GM19452 (cell line): ENCODE data around the gene GINS2.

Experiments
- ATAC-seq: cut with Tn5 transposase; IDR thresholded peaks from one replicate; pipeline ENCODE4 v1.9.1; 2021; ENCODE audit not compliant: unreplicated experiment

GINS2 gene

DNA sequence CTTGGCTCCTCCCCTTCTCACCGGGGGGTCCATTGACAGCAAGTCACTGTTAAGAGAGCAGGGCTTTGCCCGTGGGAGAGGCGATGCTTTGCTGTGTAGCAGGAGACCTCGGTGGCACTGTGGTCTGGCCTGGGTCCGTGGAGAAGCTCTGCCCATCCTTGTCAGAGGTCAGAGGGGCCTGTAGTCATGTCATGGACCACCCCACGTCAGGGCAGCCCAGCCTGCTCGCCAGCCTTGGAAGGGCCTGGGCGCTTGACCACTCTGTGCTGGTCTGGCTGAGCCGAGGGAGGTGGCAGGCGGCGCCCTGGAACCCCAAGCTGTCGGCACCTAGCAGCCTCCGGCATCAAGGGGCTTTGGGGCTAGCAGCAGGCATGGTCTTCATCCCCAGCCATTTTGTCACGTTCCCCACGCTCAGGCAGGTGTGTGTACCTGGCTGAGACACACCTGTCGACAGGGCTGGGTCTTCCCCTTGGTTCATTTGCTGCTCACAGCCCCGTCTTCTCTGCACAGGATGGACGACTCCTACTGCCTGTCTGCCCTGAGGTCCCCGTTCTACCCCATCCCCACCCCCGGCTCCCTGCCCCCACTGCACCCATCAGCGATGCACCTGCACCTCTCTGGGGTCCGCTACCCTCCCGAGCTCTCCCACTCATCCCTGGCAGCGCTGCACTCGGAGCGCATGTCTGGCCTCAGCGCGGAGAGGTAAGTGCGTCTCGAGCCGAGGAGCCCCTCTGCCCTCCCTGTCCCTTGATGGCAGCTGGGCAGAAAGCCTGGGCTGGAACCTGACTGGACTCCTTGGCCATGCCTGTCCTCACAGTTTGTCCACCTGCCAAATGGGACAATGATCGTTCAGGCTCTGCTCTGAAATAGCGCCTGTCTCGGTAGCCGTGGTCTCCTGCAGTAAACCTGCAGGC, 33.3 kb downstream of the GINS2 start:
- ATAC-seq: no peak

DNA sequence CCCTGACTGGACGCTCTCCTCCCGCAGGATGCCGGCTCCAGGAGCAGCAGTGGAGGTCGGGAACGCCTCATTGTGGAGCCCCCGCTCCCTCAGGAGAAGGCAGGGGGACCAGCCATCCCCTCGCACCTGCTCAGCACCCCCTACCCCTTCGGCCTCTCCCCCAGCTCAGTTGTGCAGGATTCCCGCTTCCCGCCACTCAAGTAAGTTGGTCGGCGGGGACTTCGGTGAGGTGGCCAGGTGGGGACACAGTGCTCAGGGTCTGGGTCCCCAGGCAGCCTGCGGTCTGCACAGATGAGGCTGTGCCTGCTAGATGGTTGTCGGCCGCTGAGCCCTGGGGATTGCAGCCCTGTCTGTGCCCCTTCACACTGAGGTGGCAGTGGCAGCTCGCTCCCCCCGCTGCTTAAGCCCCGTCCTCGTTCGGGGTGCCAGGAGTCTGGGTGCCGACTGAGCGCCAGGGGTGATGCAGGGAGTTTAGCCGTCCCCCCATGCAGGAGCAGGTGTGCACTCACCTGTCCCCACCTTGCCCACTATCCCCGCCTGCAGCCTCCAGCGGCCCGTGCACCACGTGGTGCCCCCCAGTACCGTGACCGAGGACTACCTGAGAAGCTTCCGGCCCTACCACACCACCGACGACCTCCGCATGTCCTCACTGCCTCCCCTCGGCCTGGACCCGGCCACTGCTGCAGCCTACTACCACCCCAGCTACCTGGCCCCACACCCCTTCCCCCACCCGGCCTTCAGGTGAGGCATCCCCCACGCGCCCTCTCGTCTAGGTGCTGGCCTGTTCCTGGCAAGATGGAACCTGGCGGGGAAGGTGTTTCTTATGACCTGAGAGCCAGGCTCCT, 34.3 kb downstream of the GINS2 start:
- no peak for ATAC-seq

DNA sequence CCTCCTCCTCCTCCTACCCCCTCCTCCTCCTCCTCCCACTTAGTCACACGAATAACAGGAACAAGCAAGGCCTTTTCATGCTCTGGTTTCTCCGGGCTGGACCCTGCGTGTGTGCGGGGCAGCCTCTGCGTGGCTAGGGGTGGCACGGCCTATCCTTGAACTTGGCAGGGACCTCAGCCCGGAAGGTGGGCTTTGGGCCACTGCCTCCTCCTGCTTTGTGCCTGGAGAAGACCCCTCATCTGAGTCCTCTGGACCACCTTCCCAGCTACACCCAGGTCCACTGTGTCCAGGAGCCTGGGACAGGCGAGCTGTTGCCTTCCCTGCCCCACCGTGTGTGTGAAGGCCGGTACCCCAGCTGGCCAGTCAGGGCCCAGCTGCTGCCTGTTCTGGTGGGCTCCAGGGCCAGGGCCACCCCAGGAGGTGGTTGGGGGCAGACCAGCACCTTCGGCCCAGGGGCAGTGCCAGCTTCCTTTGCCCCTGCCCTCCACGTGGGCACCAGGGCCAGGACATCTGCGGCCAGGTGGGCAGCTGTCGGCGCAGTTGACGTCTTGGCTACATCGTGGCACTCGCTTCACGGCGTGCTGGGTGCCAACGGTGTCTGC, 35.4 kb downstream of the GINS2 start:
- ATAC-seq: no peak

DNA sequence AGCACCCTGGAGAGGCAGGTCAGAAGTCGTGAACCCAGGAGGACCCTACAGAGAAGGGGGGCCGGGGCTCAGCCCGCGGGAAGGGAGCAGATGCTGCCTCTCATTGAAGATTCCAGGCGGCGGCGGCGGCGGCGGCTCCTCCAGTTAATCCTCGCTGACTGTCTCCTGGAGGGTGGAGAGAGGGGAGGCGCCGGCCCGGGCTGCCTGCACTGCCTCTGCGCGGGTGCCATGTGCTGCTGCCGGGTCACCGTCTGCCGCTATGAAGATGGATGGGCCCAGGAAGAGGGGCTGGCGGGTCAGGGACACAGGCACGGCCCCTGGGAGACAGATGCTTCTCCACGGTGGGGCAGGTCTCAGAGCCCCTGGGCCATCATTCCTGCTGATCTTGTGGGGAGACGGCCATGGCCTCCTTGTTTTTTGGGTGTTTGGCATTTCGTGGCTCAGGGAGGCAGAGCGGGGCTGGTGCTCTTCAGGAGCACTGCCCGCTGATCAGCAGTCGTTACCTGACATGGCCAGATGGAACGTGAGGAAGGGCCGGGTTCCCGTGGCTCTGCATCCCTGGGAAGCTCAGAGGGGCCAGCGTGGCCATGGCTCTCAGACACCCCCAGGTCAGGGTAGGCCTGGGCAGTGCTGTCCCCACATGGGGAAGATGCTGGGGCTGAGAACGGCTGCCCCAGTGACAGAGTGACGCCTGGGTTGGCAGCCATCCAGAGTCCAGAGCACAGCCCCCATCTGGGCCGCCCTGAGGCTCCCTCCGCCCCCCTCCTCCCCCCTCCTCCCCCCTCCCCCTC, 36.1 kb downstream of the GINS2 start:
- no peak for ATAC-seq

DNA sequence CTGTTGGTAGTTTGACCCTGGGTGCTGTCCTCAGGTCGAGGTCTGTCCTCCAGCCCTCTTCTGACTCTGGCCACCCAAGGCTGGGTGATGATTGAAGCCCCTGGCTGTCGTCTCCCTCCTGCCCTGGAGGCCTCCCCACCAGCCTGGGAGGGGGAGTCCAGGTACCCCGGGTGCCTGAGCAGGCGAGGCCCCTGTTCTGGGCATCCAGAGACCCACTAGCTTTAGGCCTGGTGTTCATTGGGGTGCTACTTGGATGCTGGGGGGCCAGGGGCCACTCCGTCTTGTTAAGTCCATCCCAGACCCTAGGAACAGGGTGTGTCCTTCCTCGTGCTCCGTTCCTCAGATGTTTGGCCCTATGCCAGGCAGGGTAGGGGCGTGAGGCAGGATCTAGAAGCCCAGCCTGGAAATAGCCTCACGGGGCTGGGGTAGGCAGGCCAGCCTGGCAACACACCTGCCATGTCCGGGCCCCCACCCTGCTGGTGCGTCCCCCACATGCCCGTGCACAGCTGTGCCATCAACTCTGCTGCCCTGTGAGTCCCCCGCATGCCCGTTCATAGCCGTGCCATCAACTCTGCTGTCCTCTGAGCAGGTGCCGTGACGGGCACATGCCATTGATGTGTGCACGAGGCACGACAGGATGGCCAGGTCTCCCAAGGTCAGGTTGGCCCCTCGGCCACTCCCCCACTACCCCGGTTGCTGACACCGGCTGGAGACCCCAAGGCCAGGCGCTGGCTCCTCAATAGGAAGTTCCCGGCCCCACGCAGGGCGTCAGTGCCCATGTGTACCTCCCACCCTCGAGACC, 36.9 kb downstream of the GINS2 start:
- no peak for ATAC-seq

DNA sequence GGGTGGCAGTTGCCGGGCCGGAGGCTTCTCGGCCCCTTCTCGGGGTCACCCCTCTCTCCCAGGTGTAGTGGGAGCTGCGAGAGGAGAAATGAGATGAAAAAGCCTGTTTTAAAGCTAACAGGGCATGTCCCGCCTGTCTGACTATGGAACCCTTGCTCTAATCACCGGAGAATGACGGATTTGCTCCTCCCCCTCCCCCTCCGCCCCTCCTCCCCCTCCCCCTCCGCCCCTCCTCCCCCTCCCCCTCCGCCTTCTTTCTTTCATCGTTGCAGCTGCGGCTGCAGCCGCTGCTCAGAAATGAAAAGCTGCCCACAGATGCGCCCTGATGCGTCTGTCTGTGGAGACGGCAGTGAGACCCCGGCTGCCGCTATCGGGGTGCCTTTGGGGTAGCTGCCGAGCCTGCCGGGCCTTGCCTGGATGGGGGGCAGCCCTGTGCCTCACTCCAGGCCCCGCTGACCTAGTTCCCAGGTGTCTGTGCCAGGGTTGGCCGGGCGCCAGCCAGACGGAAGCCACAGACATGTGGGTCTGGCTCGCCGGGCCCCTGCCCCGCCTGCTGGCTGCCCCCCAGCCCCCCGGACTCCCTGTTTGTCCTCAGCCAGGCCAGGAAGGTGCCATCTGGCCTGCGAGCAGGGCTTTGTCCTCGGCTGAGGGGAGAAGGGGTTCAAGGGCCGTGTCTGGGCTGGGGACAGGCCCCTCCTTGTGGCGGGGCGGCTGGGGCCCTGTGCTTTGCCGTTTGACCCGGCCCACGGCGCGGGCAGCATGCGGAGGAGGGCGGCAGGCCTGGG, 37.7 kb downstream of the GINS2 start:
- no peak for ATAC-seq

DNA sequence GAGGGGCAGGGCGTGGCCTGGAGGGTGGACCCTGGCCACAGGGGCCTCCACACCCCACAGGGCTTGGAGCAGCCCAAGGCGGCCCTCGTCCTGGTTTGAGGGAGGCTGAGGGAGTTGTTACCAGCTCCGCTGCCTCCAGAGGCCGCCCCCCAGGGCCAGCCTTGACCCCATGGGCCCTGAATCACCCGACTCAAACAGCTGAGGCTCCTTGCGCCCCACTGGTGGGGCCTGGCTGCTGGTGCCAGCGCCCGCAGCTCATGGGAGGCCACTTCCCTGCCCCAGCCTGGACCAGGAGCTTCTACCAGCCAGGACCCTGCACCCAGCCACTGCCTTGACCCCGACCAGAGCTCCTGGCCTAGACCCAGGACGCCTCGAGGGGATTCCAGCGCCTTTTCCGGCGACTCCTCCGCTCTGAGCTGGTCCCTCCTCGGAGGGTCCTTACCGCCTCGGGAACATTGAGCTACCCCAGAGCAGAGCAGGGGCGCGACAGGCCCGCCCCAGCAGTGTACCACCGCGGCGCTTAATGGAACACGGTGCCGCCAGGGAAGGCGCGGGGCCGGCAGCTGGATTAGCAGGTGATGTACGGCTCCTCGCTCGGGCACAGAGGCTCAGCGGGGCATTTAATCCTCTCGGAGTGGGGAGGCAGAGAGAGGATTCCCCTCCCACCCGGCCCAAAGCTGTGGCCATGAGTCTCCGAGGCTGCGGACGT, 38.5 kb downstream of the GINS2 start:
- ATAC-seq: no peak

DNA sequence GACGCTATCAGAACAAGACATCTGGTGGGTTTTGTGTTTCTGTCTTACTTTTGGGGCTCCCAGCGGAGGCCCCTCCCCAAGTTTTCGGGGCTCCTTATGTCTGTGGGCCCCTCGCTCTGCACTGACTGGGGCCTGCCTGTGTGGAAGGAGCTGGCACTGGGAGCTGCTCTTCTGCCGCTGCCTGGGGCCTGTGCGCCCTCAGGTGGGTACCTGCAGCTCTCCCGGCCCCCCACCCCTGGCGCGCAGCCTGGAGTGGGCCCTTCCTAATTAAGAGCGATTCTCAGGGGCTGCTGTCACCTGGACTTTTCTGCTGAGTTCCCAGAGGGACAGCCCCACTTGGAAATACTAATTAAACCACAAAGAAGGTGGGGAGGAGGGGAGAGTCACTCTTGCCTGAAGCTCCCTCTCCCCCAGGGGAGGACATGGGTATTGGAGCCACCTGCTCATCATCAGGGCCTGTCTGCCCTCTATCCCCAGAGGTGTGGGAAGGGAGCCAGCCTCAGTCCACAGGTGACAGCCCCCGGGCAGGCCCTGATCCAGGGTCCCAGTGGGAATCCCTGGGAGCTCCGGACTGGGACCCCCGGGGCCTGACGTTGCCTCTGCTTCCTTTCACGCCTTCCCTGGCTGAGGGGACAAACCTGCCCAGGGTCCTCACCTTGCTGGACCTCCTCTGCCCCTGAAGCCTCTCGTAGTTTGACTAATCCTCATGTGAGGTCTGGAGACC, 39.2 kb downstream of the GINS2 start:
- ATAC-seq: no peak

DNA sequence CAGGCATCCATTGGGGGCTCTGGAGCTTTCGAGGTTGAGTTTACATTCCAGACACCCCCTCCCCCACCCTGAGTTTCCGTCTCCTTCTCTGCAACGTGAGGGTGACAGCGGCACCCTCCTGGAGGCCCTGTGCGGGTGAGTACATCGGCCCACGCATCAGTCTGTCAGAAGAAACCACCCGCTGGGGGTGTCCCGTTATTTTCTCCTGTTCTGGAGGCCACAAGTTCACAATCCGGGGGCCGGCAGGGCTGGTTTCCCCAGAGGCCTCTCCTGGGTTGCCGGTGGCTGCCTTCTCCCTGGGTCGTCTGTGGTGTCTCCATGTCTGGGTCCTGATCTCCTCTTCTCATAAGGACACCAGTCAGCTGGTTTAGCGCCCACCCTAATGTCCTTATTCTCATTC, 39.9 kb downstream of the GINS2 start:
- ATAC-seq: no peak

DNA sequence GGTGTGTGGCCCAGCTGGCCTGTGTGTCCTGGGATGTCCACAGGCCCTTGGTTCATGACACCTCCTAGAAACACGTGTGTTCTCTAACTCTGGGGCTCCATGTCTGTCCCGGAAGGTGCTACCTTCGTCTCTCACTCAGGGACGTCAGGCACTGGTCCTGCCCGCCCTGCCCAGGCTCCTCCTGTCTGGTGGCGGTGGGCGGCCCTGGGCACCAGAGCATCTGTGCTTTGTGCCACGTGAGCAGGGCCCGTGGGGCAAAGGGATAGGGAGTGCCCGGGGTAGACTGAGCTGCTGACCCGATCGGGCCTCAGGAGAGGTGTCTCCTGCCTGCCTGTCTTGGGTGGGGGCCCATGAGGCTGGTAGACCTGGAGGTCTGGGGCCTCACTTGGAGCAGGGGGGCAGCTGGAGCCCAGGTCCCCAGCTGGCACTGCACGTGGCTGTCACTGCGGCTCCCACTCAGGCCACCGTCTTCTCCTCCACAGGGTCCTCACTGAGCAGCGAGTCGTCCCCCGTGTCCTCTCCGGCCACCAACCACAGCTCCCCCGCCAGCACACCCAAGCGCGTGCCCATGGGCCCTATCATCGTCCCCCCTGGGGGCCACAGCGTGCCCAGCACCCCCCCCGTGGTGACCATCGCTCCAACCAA, 40.6 kb downstream of the GINS2 start:
- ATAC-seq: no peak

DNA sequence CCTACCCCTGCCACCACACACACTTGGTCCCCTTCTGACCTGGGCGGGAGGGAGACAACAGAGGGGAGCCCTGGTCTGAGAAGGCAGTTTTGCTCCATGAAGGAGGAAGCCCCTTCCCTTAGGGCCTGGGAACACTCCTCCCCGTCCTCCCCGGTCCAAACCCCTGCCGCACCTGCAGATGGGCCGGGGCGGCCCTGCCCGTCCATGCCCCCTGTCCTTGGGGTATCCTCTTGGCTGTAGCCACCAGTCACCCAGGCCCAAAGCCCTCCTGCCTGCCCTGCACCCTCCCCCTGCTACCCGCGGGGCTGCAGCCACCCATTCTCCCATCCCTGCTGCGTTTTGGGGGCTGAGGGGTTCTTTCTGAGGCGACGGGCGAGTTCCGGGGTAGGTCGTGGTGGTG, 41.8 kb downstream of the GINS2 start:
- ATAC-seq: no peak

DNA sequence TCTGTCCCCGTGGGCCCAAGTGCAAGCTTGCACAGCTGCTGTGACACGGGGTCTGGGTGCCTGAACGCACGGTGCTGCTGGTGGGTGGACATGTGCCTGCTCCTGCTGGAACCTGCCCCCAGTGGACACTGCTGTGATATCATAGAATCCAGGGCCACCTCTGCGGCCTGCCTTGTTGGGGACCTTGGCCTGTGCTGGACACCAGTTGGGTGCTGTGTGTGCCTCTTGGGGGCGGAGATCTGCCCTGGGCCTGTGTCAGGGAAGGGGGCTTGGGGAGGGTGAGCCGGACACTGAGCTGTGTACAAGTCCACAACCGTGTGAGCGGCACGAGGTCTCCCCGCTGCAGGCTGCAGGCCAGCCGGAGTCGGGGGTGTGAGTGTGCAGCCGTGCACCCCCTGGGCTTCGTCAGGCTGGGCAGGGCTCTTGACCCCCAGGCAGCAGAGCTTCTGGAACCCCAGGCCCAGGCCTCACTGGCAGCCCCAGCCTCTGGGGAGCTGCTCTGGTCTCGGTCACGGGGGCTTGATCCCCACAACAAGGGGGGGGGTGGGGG, 42.3 kb downstream of the GINS2 start:
- ATAC-seq: no peak

DNA sequence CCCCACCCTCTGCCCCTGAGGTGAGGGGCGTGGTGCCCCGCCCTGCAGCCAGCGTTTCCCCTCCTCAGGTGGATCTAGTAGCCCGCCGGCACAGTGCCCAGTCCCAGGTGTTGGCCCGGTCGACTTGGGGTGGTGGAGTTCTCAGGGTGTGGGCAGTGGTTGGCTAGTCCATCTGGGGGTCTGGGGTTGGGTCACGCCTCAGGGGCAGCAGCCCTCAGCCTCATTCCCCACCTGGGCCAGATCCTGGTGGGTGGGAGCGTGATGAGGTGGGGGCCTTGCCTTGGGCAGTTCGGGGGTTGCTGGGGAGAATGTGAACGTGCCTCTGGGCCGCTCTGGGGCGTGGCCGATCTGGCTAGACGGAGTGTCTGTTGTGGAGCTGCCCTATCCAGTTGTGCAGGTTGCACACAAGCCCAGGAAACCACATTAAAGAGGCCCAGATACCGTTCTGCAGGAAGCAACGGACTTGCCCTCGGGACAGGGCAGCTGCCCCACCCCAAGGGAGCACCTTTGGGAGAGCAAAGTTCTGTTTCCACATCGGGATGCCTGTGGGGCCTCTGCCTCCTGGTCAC, 43.6 kb downstream of the GINS2 start:
- no peak for ATAC-seq

DNA sequence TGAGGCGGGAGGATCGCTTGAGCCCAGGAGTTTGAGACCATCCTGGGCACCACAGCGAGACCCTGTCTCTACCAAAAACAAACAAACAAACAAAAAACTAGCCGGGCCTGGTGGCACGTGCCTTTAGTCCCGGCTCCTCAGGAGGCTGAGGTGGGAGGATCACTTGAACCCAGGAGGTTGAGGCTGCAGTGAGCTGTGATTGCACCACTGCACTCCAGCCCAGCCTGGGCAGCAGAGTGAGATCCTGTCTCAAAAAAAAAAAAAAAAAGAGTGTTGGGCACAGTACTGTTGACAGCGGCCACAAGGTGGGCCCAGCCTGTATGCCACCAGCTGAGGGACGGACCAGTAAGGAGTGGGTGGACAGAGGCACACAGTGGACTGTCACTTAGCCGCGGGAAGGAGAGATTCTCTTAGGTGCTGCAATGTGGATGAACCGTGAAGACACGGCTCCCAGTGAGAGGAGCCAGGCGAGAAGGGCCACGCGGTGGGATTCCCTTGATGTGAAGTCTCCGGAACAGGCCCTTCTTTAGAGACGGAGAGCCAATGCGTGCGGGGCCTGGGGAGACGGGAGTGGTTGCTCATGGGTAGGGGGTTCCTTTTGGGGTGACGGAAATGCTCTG, 44.6 kb downstream of the GINS2 start:
- no peak for ATAC-seq

DNA sequence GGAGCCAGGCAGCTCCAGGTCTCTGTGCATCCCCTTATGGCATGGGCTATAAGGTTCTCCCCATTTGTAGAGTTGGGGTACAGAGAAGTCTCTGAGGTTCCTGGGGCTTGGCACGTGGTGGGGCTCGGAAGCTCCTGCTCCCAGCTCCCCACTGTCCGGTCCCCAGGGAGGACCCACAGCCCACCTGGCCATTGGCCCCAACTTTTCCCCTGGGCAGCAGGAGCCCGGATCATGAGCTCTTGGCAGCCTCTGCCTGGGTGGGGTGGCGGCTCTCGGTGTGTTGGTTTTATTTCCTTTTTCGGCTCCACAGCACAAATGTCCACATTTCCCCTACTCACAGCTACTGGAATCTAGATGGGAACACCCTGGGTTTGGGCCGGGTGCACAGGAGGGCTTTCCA, 45.1 kb downstream of the GINS2 start:
- no peak for ATAC-seq

DNA sequence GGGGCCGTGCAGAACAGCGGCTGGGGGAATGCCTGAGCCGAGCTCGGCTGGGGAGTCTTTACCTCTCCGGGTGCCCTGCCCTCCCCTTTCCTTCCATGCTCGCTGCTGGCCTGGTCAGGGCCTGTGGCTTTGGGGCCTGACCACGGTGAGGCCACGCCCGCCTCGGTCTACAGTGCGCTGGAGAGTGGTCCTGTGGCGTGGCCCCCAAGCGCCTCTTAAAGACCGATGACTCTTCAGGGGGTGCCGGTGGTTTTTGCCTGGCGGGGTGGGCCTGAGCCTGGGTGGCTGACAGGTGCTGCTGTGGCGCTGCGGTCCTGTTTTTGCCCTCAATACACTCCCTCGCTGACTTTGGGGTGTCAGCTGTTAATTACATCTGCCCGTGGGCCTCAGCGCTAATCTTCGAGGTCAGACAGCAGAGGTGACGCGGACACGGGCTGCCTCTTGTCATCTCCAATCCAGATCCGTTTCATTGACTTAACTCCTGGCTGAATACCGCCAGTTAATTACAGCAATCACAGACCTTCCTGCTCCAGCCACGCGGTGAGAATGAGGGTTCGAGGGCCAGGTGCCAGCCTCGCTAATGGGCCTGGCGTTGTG, 45.9 kb downstream of the GINS2 start:
- no peak for ATAC-seq
